Hippocampal formation (tissue), 2 donors: ENCODE results near the gene SLC25A13.

Source experiments
- DNase-seq, 2 donors: peaks; one replicate each; lab custom pipeline; 2025; lab: John Stamatoyannopoulos, UW

The SLC25A13 gene

GRCh38 chr7:96203786-96204185 lies 118.1 kb downstream of the SLC25A13 start:
- no peak for DNase-seq

- DNase-seq = no peak
Observed at GRCh38 chr7:96202102-96202501, 119.8 kb downstream of the SLC25A13 start.

- no peak for DNase-seq
Observed at GRCh38 chr7:96200740-96201139, 121.2 kb downstream of the SLC25A13 start.

- no peak for DNase-seq
Observed at GRCh38 chr7:96199421-96199820, 122.5 kb downstream of the SLC25A13 start.

DNA sequence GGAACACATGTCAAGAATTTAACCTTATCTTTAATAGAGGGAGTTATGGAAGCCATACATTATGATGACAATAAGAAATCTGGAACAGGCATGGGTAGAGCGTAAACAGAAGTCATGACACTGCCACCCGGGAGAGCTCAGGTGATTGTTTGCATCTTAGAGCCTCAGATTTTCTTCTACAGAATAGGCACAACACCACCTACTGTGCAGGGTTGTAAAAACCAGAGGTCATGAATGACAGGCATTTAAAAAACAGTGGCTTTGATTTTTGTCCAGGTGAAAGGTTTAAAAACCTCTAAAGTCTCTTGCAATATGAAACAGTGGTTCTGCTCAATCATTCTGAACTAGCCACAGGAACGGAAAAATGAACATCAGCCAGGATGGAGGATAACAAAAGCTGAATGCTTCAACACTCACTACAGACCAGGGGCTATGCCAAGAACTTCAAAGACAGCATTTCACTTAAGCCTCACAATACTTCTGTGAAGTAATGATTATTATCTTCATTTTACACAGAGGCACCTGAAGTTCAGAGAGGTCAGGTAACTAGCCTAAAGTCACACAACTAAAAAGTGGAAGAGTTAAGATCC lies 123.8 kb downstream of the SLC25A13 start:
- DNase-seq = no peak

- no peak for DNase-seq
Observed at GRCh38 chr7:96196676-96197075, 125.2 kb downstream of the SLC25A13 start.

- DNase-seq = no peak
Observed at GRCh38 chr7:96189129-96189820, 132.6 kb downstream of the SLC25A13 start.

GRCh38 chr7:96188591-96188991 lies 133.3 kb downstream of the SLC25A13 start:
- DNase-seq = peak; percentile 9 to 16

- peak in 1 of 2 donors; percentile 11 for DNase-seq
Observed at GRCh38 chr7:96188174-96188581, 133.7 kb downstream of the SLC25A13 start.

DNA sequence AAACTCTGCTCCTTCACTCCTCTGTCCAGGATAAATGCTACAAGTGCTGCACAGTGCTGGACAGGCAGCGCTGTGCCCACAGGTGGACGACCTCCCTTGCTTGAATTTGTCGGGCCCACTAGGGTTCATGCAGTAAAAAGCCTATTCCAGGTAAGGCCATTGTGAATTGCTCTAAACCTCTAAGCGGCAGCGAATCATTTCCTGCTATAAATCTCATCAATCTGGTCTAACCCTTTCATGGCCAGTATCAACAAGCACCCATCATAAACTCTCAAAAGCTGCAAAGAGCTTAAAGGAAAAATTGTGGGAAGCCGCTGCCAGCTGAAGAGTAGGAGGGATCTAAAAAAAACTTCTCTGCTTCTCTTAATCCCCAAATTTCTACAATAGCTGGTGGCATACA lies 134.2 kb downstream of the SLC25A13 start:
- no peak for DNase-seq

GRCh38 chr7:96184783-96185182 lies 137.1 kb downstream of the SLC25A13 start:
- DNase-seq = no peak

- no peak for DNase-seq
Observed at GRCh38 chr7:96183163-96183670, 138.7 kb downstream of the SLC25A13 start.

DNA sequence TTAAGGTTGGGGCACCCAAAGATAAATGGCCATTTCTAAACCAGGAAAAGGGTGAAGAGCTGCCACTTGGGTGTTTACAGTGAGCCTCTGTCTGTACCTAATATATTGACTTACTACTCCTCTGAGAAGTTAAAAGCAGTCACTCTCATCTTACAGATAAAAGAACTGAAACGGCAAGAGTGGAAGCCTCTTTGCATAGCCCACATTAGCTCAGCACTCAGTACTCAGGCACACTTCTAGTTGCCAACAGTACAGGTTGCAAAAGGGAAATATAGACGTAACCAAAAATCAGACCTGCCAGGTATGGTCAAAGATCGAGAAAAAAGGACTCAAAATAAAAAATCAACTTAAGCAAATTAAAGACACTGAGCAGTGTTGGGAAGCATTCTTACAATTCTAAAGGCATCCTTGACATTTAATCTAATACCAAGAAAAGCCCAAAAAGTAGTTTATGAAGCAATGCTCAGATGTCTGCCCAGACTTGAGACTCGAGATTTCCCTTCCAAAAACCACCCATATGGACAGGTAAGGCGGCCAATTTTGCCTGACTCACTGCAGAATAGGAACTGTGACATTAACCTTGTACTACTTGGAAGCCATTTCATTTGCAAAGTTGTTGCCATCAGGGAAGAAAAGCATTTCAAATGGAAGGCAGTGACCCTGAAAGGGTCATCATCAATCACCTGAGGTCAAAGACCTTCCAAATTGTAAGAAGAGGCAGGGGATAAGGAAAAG lies 139.3 kb downstream of the SLC25A13 start:
- no peak for DNase-seq

DNA sequence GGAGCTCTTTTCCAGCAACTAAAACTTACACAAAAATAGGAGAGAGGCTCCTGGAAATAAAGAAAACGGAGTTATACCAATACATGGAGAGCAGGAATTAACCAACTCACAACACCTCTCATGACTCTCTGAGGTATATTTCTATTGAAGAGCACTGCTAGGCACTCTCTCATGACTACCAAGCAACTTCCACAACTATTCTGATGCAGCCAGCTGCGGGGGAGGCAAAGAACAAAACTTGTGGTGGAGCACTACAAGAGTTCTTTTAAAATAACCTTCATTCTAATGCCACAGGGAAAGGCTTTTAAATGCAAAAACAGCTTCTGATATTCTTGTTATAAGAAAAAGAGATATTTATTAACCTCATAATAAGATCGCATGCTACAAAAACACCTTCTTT lies 140.7 kb downstream of the SLC25A13 start:
- DNase-seq = no peak

GRCh38 chr7:96179837-96180236 lies 142.1 kb downstream of the SLC25A13 start:
- no peak for DNase-seq

GRCh38 chr7:96179341-96179740 lies 142.6 kb downstream of the SLC25A13 start:
- no peak for DNase-seq

GRCh38 chr7:96178581-96178980 lies 143.3 kb downstream of the SLC25A13 start:
- DNase-seq = no peak

- DNase-seq = no peak
Observed at GRCh38 chr7:96177353-96177752, 144.5 kb downstream of the SLC25A13 start.

GRCh38 chr7:96174812-96175211 lies 147.1 kb downstream of the SLC25A13 start:
- DNase-seq = peak in 1 of 2 donors; percentile 10

- peak in 1 of 2 donors; percentile 32 for DNase-seq
Observed at GRCh38 chr7:96173781-96174180, 148.1 kb downstream of the SLC25A13 start.

DNA sequence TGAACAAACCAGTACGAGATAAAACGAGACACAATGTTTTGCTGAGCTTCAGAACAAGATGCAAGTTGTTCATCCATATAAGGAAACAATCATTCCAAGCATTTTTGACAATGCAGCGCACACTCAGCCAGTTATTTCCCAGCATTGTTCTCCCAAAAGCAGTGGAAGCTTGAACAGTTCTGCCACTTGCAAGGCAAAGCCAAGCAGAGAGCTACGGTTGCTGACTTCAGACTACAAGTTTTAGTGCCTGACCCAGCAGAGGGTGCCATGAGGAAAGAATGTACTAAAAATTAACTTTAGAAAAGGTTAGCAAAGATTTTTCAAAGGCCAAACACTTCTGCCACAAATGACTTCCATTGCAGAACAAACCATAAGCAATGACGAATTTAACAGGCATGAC lies 152.5 kb downstream of the SLC25A13 start:
- peak; percentile 17 to 52 for DNase-seq

DNA sequence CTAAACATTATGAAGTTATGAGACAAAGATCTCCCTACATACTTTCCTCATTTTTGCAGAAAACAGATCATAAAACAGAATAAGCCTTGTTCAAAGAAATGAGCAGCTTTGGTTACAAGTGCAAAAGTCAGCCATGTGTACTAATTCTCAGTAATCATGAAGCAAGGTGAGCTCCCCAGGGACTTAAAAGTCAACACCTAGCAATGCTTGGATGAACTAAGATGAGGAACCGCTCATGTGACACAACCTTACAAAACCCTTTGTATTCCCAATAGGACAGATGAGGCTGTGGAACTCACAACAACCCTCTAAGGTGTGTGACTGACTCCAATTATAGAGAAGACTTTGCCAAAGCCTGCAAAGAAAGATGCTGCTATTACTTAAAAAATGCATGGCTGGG lies 154.5 kb downstream of the SLC25A13 start:
- no peak for DNase-seq

- no peak for DNase-seq
Observed at GRCh38 chr7:96161897-96162296, 160.0 kb downstream of the SLC25A13 start.
